ENCODE measurements around the gene FAM3B.

The FAM3B gene

DNA sequence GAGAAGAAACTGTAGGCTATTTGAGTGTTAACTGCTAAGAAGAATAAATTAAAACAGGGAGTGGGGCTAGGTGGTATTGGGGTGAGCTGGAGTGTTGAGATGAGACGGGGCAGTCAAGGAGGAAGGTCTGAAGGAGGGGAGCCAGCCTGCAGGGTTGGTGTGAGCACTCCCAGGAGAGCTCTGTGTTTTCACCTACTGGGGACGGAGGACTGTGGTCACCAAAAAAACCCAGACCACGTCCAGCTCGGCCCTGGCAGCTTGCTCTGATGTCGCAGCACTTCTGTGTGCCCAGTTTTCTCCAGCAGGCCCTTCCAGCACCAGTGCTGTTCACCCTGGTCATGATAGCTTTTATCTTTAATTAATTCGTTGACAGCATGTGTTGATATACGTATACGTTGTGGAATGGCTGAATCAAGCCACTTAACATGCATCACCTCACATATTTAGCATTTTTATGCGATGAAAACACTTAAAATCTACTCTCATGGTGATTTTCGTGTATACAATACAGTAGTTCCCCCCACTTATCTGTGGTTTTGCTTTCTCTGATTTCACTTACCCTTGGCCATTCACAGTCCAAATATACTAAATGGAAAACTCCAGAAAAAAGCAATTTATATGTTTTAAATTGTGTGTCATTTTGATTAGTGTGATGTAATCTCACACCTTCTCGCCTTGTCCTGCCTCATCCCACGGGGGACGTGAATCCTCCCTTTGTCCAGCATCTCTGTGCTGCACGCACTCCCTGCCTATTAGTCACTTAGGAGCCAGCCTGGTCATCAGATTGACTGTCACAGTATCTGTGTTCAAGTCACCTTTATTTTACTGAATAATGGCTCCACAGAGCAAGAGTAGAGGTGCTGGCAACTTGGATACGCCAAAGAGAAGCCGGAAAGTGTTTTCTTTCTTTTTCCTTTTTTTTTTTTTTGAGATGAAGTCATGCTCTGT lies 12.3 kb downstream of the FAM3B start:
- Histone ChIP-seq H3K4me3 (ENCODE audit: low read length in 2 of 2) (no peak overlapping the region), H3K27me3 (ENCODE audit: control insufficient read depth in 2 of 2, insufficient read depth in 2 of 2, low read length in 2 of 2) (no peaks in the 10 kb centered on the region), H3K36me3 (ENCODE audit: control insufficient read depth in 2 of 2, insufficient read depth in 2 of 2, low read length in 2 of 2) (no peaks in the 10 kb centered on the region), H3K9me3 (ENCODE audit: control insufficient read depth in 2 of 2, low read length in 2 of 2) (no peaks in the 10 kb centered on the region), H3K27ac (ENCODE audit: low read depth in 2 of 2, low read length in 2 of 2) (no peak overlapping the region), H3K4me1 (ENCODE audit: control insufficient read depth in 2 of 2, insufficient read depth in 2 of 2, low read length in 2 of 2) (no peaks in the 10 kb centered on the region), H3K9ac (ENCODE audit: low read depth in 1 of 2, low read length in 2 of 2) (no peak overlapping the region)

DNA sequence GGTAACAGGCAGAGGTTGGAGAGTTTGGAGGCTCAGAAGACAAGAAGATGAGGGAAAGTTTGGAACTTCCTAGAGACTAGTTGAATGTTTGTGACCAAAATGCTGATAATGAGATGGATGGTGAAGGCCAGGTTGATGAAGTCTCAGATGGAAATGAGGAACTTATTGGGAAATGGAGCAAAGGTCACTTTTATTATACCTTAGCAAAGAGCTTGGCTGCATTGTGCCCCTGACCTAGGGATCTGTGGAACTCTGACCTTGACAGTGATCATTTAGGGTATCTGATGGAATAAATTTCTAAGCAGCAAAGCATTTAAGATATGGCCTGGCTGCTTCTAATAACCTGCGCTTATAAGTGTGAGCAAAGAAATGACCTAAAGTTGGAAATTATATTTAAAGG lies 17.2 kb downstream of the FAM3B start:
- no peaks in the 10 kb centered on the region for H3K9me3 ChIP-seq (ENCODE audit: control insufficient read depth in 2 of 2, low read length in 2 of 2)
- no peaks in the 10 kb centered on the region for H3K36me3 ChIP-seq (ENCODE audit: control insufficient read depth in 2 of 2, insufficient read depth in 2 of 2, low read length in 2 of 2)
- H3K27me3 ChIP-seq (ENCODE audit: control insufficient read depth in 2 of 2, insufficient read depth in 2 of 2, low read length in 2 of 2) = peaks cover 0 to 5% of the 10 kb centered on the region in 2 donors
- H3K4me1 ChIP-seq (ENCODE audit: control insufficient read depth in 2 of 2, insufficient read depth in 2 of 2, low read length in 2 of 2) = no peaks in the 10 kb centered on the region
- no peak overlapping the region for H3K4me3 ChIP-seq (ENCODE audit: low read length in 2 of 2)
- H3K9ac ChIP-seq (ENCODE audit: low read depth in 1 of 2, low read length in 2 of 2) = no peak overlapping the region
- H3K27ac ChIP-seq (ENCODE audit: low read depth in 2 of 2, low read length in 2 of 2) = no peak overlapping the region

DNA sequence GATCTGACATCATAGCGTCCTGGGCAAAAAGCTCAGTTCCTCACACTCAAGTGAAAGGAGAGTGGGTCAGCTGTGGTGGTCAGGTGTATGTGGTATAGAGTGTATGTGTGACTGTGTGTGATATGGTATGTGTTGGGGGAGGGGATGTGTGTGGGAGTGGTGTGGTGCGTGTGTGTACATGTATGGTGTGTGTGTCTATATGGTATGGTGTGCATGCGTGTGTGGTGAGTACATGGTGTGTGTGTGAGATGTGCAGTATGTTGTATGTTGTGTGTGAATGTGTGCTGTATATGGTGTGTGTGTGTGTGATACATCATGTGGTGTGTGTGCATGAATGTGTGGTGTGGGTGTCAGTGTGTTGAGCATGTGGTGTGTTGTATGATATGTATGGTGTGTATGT lies 20.9 kb downstream of the FAM3B start:
- no peaks in the 10 kb centered on the region for H3K4me1 ChIP-seq (ENCODE audit: control insufficient read depth in 2 of 2, insufficient read depth in 2 of 2, low read length in 2 of 2)
- no peaks in the 10 kb centered on the region for H3K36me3 ChIP-seq (ENCODE audit: control insufficient read depth in 2 of 2, insufficient read depth in 2 of 2, low read length in 2 of 2)
- no peak overlapping the region for H3K9ac ChIP-seq (ENCODE audit: low read depth in 1 of 2, low read length in 2 of 2)
- H3K27me3 ChIP-seq (ENCODE audit: control insufficient read depth in 2 of 2, insufficient read depth in 2 of 2, low read length in 2 of 2) = peaks cover 0 to 5% of the 10 kb centered on the region in 2 donors
- no peak overlapping the region for H3K27ac ChIP-seq (ENCODE audit: low read depth in 2 of 2, low read length in 2 of 2)
- H3K9me3 ChIP-seq (ENCODE audit: control insufficient read depth in 2 of 2, low read length in 2 of 2) = no peaks in the 10 kb centered on the region
- no peak overlapping the region for H3K4me3 ChIP-seq (ENCODE audit: low read length in 2 of 2)

DNA sequence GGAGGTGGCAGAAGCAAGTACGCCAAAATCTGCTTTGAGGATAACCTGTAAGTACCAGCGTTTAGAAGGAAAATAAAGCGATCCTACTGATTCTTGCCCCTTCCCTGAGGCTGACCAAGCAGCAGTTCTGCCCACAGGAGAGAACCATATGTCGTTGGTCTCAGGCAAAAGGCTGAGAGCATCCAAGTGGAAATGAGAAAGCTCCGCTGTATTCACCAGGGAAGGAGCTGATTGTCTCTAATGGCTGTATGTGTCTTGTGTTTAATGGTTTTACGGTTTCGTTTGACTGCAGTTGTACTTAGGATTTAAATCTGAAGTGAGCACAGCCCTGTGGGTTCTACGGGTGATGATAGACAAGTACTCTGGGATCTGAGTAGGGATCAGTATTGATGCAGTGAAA lies 21.9 kb downstream of the FAM3B start:
- Histone ChIP-seq H3K4me1 (ENCODE audit: control insufficient read depth in 2 of 2, insufficient read depth in 2 of 2, low read length in 2 of 2) (no peaks in the 10 kb centered on the region), H3K4me3 (ENCODE audit: low read length in 2 of 2) (no peak overlapping the region), H3K36me3 (ENCODE audit: control insufficient read depth in 2 of 2, insufficient read depth in 2 of 2, low read length in 2 of 2) (no peaks in the 10 kb centered on the region), H3K9ac (ENCODE audit: low read depth in 1 of 2, low read length in 2 of 2) (no peak overlapping the region), H3K9me3 (ENCODE audit: control insufficient read depth in 2 of 2, low read length in 2 of 2) (no peaks in the 10 kb centered on the region), H3K27me3 (ENCODE audit: control insufficient read depth in 2 of 2, insufficient read depth in 2 of 2, low read length in 2 of 2) (peaks cover 0 to 5% of the 10 kb centered on the region in 2 donors), H3K27ac (ENCODE audit: low read depth in 2 of 2, low read length in 2 of 2) (no peak overlapping the region)

DNA sequence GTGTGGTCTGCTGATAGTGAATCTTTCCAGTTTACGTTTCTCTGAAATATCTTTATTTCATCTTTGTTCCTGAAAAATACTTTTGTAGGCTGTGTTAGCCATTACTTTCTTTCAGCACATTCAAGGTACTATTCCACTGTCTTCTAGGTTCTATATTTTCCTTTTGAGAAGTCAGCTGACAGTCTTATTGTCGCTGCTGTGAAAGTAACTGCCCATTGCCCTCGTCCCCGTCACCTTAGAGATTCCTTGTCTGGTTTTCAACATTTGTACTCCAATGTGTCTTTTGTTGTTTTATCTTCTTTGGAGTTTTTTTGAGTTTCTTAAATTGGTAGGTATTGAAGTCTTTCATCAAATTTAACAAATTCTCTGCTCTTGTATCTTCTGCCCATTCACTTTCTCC lies 25.4 kb downstream of the FAM3B start:
- Histone ChIP-seq H3K27ac (ENCODE audit: low read depth in 2 of 2, low read length in 2 of 2) (no peak overlapping the region), H3K4me3 (ENCODE audit: low read length in 2 of 2) (no peak overlapping the region), H3K27me3 (ENCODE audit: control insufficient read depth in 2 of 2, insufficient read depth in 2 of 2, low read length in 2 of 2) (peaks cover 0 to 5% of the 10 kb centered on the region in 2 donors), H3K9ac (ENCODE audit: low read depth in 1 of 2, low read length in 2 of 2) (no peak overlapping the region), H3K36me3 (ENCODE audit: control insufficient read depth in 2 of 2, insufficient read depth in 2 of 2, low read length in 2 of 2) (no peaks in the 10 kb centered on the region), H3K4me1 (ENCODE audit: control insufficient read depth in 2 of 2, insufficient read depth in 2 of 2, low read length in 2 of 2) (no peaks in the 10 kb centered on the region), H3K9me3 (ENCODE audit: control insufficient read depth in 2 of 2, low read length in 2 of 2) (no peaks in the 10 kb centered on the region)

DNA sequence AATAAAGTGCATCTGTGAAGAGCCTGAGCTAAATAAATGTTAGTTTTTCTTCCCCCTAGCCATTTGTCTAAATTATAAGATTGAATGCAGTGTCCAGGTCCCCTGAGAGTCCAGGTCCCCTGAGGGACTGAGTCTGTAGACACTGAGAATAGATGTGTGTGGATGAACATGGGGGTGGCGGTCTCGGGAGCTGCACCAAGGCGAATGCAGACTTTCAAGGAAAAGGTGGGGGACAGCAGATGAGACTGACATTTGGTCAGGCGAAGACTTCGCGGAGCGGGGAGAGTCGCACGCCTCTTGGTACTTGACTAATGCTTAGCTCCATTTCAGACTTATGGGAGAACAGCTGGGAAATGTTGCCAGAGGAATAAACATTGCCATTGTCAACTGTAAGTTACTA lies 27.5 kb downstream of the FAM3B start:
- H3K4me3 ChIP-seq (ENCODE audit: low read length in 2 of 2) = no peak overlapping the region
- no peak overlapping the region for H3K27ac ChIP-seq (ENCODE audit: low read depth in 2 of 2, low read length in 2 of 2)
- H3K4me1 ChIP-seq (ENCODE audit: control insufficient read depth in 2 of 2, insufficient read depth in 2 of 2, low read length in 2 of 2) = no peaks in the 10 kb centered on the region
- no peaks in the 10 kb centered on the region for H3K9me3 ChIP-seq (ENCODE audit: control insufficient read depth in 2 of 2, low read length in 2 of 2)
- H3K36me3 ChIP-seq (ENCODE audit: control insufficient read depth in 2 of 2, insufficient read depth in 2 of 2, low read length in 2 of 2) = no peaks in the 10 kb centered on the region
- H3K27me3 ChIP-seq (ENCODE audit: control insufficient read depth in 2 of 2, insufficient read depth in 2 of 2, low read length in 2 of 2) = peaks cover 0 to 7% of the 10 kb centered on the region in 2 donors
- no peak overlapping the region for H3K9ac ChIP-seq (ENCODE audit: low read depth in 1 of 2, low read length in 2 of 2)

GRCh38 chr21:41345356-41345755 lies 28.8 kb downstream of the FAM3B start:
- H3K4me1 ChIP-seq (ENCODE audit: control insufficient read depth in 2 of 2, insufficient read depth in 2 of 2, low read length in 2 of 2) = no peaks in the 10 kb centered on the region
- no peaks in the 10 kb centered on the region for H3K9me3 ChIP-seq (ENCODE audit: control insufficient read depth in 2 of 2, low read length in 2 of 2)
- no peak overlapping the region for H3K9ac ChIP-seq (ENCODE audit: low read depth in 1 of 2, low read length in 2 of 2)
- peaks cover 0 to 10% of the 10 kb centered on the region in 2 donors for H3K27me3 ChIP-seq (ENCODE audit: control insufficient read depth in 2 of 2, insufficient read depth in 2 of 2, low read length in 2 of 2)
- no peaks in the 10 kb centered on the region for H3K36me3 ChIP-seq (ENCODE audit: control insufficient read depth in 2 of 2, insufficient read depth in 2 of 2, low read length in 2 of 2)
- no peak overlapping the region for H3K27ac ChIP-seq (ENCODE audit: low read depth in 2 of 2, low read length in 2 of 2)
- no peak overlapping the region for H3K4me3 ChIP-seq (ENCODE audit: low read length in 2 of 2)

DNA sequence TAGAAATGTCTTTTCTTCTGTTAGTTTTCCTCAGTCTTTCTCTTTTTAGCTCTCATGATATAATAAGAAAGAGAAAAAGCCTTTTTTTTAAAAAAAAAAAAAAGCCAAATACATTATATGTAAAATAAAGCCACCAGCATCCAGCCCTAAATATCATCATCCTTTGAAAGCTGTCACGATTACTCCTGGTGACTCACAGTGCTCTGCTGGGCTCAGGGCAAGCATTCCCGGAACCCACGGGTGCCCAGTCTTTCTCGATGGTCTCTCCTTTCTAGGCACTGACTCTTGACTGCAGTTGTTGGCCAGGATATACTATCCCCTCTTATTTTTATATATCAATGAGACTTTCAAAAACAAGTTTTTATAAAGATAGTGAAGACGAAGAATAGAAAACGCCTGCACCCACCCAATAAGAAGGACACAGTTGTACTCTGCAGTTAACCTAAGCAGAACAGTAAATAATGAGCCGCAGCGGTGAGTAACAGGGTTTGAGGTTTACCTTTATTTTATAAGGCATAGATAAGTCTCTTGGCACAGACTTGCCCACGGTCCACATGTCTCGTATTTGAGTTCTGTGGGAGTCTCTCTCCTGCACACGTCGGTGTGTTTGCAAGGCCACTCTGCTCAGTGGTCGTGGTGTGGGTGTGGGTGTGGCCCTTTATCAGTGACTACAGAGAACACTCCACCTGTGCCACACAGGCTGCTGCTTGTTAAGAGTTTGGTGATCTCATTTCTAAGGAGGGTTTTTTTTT lies 29.5 kb downstream of the FAM3B start:
- no peaks in the 10 kb centered on the region for H3K9me3 ChIP-seq (ENCODE audit: control insufficient read depth in 2 of 2, low read length in 2 of 2)
- peaks cover 0 to 10% of the 10 kb centered on the region in 2 donors for H3K27me3 ChIP-seq (ENCODE audit: control insufficient read depth in 2 of 2, insufficient read depth in 2 of 2, low read length in 2 of 2)
- H3K4me1 ChIP-seq (ENCODE audit: control insufficient read depth in 2 of 2, insufficient read depth in 2 of 2, low read length in 2 of 2) = no peaks in the 10 kb centered on the region
- H3K27ac ChIP-seq (ENCODE audit: low read depth in 2 of 2, low read length in 2 of 2) = no peak overlapping the region
- no peak overlapping the region for H3K9ac ChIP-seq (ENCODE audit: low read depth in 1 of 2, low read length in 2 of 2)
- H3K36me3 ChIP-seq (ENCODE audit: control insufficient read depth in 2 of 2, insufficient read depth in 2 of 2, low read length in 2 of 2) = no peaks in the 10 kb centered on the region
- no peak overlapping the region for H3K4me3 ChIP-seq (ENCODE audit: low read length in 2 of 2)

DNA sequence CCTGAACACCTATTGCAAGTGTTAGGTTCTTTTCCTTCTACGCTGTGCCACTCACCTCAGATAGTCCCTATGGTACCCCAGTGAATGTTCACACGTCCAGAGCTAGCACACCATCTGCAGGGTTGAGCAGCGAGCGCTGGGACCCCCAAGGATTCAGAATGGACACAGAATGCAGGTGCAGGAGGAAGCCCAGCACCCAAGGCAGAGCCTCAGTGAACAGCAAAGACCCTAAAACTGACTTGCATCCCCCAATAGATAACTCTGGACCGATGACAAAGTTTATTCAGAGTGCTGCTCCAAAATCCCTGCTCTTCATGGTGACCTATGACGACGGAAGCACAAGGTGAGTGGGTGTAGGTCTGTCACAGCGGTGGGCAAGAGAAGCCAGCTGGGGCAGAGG lies 30.2 kb downstream of the FAM3B start:
- Histone ChIP-seq H3K36me3 (ENCODE audit: control insufficient read depth in 2 of 2, insufficient read depth in 2 of 2, low read length in 2 of 2) (no peaks in the 10 kb centered on the region), H3K27me3 (ENCODE audit: control insufficient read depth in 2 of 2, insufficient read depth in 2 of 2, low read length in 2 of 2) (peaks cover 0 to 10% of the 10 kb centered on the region in 2 donors), H3K4me1 (ENCODE audit: control insufficient read depth in 2 of 2, insufficient read depth in 2 of 2, low read length in 2 of 2) (no peaks in the 10 kb centered on the region), H3K27ac (ENCODE audit: low read depth in 2 of 2, low read length in 2 of 2) (no peak overlapping the region), H3K9ac (ENCODE audit: low read depth in 1 of 2, low read length in 2 of 2) (no peak overlapping the region), H3K4me3 (ENCODE audit: low read length in 2 of 2) (no peak overlapping the region), H3K9me3 (ENCODE audit: control insufficient read depth in 2 of 2, low read length in 2 of 2) (no peaks in the 10 kb centered on the region)

DNA sequence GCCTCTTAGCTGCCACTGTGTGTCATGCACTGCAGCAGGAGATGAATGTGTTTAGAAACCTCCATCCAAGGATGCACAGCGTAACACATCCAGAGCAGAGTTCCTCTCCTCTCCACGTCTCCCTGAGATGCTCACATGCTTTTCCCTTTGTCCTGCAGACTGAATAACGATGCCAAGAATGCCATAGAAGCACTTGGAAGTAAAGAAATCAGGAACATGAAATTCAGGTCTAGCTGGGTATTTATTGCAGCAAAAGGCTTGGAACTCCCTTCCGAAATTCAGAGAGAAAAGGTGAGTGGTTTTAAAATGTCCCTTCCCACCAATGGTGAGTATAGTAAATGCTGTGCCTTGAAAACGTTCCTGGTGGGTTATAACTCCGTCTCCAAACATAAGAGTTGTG lies 31.8 kb downstream of the FAM3B start:
- no peak overlapping the region for H3K9ac ChIP-seq (ENCODE audit: low read depth in 1 of 2, low read length in 2 of 2)
- no peaks in the 10 kb centered on the region for H3K36me3 ChIP-seq (ENCODE audit: control insufficient read depth in 2 of 2, insufficient read depth in 2 of 2, low read length in 2 of 2)
- no peak overlapping the region for H3K27ac ChIP-seq (ENCODE audit: low read depth in 2 of 2, low read length in 2 of 2)
- no peak overlapping the region for H3K4me3 ChIP-seq (ENCODE audit: low read length in 2 of 2)
- H3K27me3 ChIP-seq (ENCODE audit: control insufficient read depth in 2 of 2, insufficient read depth in 2 of 2, low read length in 2 of 2) = peaks cover 0 to 10% of the 10 kb centered on the region in 2 donors
- no peaks in the 10 kb centered on the region for H3K9me3 ChIP-seq (ENCODE audit: control insufficient read depth in 2 of 2, low read length in 2 of 2)
- H3K4me1 ChIP-seq (ENCODE audit: control insufficient read depth in 2 of 2, insufficient read depth in 2 of 2, low read length in 2 of 2) = no peaks in the 10 kb centered on the region

Data from mucosa of rectum (tissue), 2 donors.